HT1080 (cell line): ENCODE measurements around the gene PHF2. TPM values are rescaled to one million over a fixed set of nuclear protein-coding genes. Genes with fewer than 3 reads are reported as not detected.

Experiments used
- DNase-seq: peaks from one replicate; pipeline ENCODE4 v3.0.0-alpha.2; 2015; ENCODE audit warnings: low read depth
- total RNA-seq: library from RNA; depleted of rRNA; stranded (reverse); fragments of >200 nt; shearing (Covaris generic); gene quantifications from 2 replicates; pipeline ENCODE4 v1.2.3, GENCODE V29; 2014

PHF2 gene
- total RNA-seq, 1 experiment from 2014 or later = 13.5 TPM

GRCh38 chr9:93624431-93624834, 48.0 kb downstream of the PHF2 start:
- no peak for DNase-seq

- DNase-seq = no peak
Measured at GRCh38 chr9:93624977-93625376, 48.6 kb downstream of the PHF2 start.

- no peak for DNase-seq
Measured at GRCh38 chr9:93629920-93630319, 53.5 kb downstream of the PHF2 start.

- DNase-seq = no peak
Measured at GRCh38 chr9:93630806-93631411, 54.5 kb downstream of the PHF2 start.

- DNase-seq = no peak
Measured at GRCh38 chr9:93633492-93634221, 57.3 kb downstream of the PHF2 start.

GRCh38 chr9:93634311-93635185, 58.2 kb downstream of the PHF2 start:
- DNase-seq = no peak

- DNase-seq = no peak
Measured at GRCh38 chr9:93635186-93636107, 59.1 kb downstream of the PHF2 start.

GRCh38 chr9:93636172-93636661, 59.8 kb downstream of the PHF2 start:
- no peak for DNase-seq

GRCh38 chr9:93636667-93637066, 60.3 kb downstream of the PHF2 start:
- no peak for DNase-seq

GRCh38 chr9:93637886-93638285, 61.5 kb downstream of the PHF2 start:
- DNase-seq = no peak

GRCh38 chr9:93640027-93640426, 63.6 kb downstream of the PHF2 start:
- DNase-seq = no peak

GRCh38 chr9:93642961-93643360, 66.6 kb downstream of the PHF2 start:
- DNase-seq = peak; percentile 25

- DNase-seq = no peak
Measured at GRCh38 chr9:93644397-93645088, 68.2 kb downstream of the PHF2 start.

- no peak for DNase-seq
Measured at GRCh38 chr9:93645149-93645889, 68.9 kb downstream of the PHF2 start.

- no peak for DNase-seq
Measured at GRCh38 chr9:93645921-93646639, 69.7 kb downstream of the PHF2 start.

- no peak for DNase-seq
Measured at GRCh38 chr9:93646640-93647178, 70.3 kb downstream of the PHF2 start.

GRCh38 chr9:93648181-93648580, 71.8 kb downstream of the PHF2 start:
- DNase-seq = no peak

GRCh38 chr9:93648836-93649235, 72.5 kb downstream of the PHF2 start:
- no peak for DNase-seq
